ENCODE measurements around the gene STAT3. TPM values are rescaled to one million over a fixed set of nuclear protein-coding genes. Genes with fewer than 3 reads are reported as not detected.
A peak's percentile ranks its signal among the peaks of the same experiment; 100 is the strongest.

STAT3 gene
- total and polyA plus RNA-seq, 2 of the 13 experiments (the other 11 are each of a cell fraction or from before 2014, with no cell fraction given) = 61.8 to 62.4 TPM

DNA sequence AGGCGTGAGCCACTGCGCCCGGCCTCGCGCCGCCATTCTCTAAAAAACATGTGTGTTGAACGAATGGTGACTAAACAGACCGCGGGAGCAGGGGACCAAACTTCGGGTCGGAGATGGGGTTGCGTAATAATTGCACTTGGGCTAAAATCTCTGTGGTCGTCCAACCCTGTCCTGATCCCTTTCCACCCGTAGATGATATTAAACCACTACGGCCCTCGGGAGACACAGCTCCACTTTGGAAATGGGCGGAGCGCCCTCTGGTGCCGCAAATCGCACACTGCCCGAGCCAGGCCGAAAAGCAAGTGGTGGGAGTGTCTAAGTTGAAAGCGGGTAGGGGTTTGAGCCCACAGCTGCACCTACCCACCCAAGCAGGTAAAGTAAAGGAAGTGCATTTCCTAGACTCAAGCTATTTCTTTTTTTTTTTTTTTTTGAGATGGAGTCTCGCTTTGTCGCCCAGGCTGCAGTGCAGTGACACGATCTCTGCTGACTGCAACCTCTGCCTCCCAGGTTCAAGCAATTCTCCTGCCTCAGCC lies 17.8 kb upstream of the STAT3 start (continued):
- TF ChIP-seq, protein P1, sequence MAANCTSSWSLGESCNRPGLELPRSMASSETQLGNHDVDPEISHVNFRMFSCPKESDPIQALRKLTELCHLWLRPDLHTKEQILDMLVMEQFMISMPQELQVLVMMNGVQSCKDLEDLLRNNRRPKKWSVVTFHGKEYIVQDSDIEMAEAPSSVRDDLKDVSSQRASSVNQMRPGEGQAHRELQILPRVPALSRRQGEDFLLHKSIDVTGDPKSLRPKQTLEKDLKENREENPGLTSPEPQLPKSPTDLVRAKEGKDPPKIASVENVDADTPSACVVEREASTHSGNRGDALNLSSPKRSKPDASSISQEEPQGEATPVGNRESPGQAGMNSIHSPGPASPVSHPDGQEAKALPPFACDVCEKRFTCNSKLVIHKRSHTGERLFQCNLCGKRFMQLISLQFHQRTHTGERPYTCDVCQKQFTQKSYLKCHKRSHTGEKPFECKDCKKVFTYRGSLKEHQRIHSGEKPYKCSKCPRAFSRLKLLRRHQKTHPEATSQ (CRISPR knock-in tag; IDR thresholded peaks at IDR 0.05; ENCODE audit: borderline replicate concordance) = no peak
- peak; percentile 36 for TF ChIP-seq RBM39 (IDR thresholded peaks at IDR 0.05; ENCODE audit: low read depth, low read length, poor library complexity, severe bottlenecking)
- no peak for TF ChIP-seq MEIS2 (CRISPR knock-in tag; IDR thresholded peaks at IDR 0.05)
- TF ChIP-seq JUN (CRISPR knock-in tag; IDR thresholded peaks at IDR 0.05) = no peak
- TF ChIP-seq, protein P2, sequence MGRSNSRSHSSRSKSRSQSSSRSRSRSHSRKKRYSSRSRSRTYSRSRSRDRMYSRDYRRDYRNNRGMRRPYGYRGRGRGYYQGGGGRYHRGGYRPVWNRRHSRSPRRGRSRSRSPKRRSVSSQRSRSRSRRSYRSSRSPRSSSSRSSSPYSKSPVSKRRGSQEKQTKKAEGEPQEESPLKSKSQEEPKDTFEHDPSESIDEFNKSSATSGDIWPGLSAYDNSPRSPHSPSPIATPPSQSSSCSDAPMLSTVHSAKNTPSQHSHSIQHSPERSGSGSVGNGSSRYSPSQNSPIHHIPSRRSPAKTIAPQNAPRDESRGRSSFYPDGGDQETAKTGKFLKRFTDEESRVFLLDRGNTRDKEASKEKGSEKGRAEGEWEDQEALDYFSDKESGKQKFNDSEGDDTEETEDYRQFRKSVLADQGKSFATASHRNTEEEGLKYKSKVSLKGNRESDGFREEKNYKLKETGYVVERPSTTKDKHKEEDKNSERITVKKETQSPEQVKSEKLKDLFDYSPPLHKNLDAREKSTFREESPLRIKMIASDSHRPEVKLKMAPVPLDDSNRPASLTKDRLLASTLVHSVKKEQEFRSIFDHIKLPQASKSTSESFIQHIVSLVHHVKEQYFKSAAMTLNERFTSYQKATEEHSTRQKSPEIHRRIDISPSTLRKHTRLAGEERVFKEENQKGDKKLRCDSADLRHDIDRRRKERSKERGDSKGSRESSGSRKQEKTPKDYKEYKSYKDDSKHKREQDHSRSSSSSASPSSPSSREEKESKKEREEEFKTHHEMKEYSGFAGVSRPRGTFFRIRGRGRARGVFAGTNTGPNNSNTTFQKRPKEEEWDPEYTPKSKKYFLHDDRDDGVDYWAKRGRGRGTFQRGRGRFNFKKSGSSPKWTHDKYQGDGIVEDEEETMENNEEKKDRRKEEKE (IDR thresholded peaks at IDR 0.05) = no peak
- TF ChIP-seq, protein P3, sequence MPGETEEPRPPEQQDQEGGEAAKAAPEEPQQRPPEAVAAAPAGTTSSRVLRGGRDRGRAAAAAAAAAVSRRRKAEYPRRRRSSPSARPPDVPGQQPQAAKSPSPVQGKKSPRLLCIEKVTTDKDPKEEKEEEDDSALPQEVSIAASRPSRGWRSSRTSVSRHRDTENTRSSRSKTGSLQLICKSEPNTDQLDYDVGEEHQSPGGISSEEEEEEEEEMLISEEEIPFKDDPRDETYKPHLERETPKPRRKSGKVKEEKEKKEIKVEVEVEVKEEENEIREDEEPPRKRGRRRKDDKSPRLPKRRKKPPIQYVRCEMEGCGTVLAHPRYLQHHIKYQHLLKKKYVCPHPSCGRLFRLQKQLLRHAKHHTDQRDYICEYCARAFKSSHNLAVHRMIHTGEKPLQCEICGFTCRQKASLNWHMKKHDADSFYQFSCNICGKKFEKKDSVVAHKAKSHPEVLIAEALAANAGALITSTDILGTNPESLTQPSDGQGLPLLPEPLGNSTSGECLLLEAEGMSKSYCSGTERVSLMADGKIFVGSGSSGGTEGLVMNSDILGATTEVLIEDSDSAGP (CRISPR knock-in tag; IDR thresholded peaks at IDR 0.05; ENCODE audit: borderline replicate concordance) = peak; percentile 51
- no peak for TF ChIP-seq SNRNP70 (IDR thresholded peaks at IDR 0.05; ENCODE audit: low read depth, low read length)
- no peak for TF ChIP-seq ZNF746 (CRISPR knock-in tag; IDR thresholded peaks at IDR 0.05)
- 0 out of 2 replicates have a peak, but pooled peaks have one; percentile 8 for TF ChIP-seq ZNF335 (CRISPR knock-in tag; IDR thresholded peaks at IDR 0.05)
- TF ChIP-seq ZNF317 (CRISPR knock-in tag; IDR thresholded peaks at IDR 0.05) = no peak
- TF ChIP-seq, protein P4, sequence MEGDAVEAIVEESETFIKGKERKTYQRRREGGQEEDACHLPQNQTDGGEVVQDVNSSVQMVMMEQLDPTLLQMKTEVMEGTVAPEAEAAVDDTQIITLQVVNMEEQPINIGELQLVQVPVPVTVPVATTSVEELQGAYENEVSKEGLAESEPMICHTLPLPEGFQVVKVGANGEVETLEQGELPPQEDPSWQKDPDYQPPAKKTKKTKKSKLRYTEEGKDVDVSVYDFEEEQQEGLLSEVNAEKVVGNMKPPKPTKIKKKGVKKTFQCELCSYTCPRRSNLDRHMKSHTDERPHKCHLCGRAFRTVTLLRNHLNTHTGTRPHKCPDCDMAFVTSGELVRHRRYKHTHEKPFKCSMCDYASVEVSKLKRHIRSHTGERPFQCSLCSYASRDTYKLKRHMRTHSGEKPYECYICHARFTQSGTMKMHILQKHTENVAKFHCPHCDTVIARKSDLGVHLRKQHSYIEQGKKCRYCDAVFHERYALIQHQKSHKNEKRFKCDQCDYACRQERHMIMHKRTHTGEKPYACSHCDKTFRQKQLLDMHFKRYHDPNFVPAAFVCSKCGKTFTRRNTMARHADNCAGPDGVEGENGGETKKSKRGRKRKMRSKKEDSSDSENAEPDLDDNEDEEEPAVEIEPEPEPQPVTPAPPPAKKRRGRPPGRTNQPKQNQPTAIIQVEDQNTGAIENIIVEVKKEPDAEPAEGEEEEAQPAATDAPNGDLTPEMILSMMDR (CRISPR knock-in tag; IDR thresholded peaks at IDR 0.05) = peak; percentile 98
- TF ChIP-seq, protein P5, sequence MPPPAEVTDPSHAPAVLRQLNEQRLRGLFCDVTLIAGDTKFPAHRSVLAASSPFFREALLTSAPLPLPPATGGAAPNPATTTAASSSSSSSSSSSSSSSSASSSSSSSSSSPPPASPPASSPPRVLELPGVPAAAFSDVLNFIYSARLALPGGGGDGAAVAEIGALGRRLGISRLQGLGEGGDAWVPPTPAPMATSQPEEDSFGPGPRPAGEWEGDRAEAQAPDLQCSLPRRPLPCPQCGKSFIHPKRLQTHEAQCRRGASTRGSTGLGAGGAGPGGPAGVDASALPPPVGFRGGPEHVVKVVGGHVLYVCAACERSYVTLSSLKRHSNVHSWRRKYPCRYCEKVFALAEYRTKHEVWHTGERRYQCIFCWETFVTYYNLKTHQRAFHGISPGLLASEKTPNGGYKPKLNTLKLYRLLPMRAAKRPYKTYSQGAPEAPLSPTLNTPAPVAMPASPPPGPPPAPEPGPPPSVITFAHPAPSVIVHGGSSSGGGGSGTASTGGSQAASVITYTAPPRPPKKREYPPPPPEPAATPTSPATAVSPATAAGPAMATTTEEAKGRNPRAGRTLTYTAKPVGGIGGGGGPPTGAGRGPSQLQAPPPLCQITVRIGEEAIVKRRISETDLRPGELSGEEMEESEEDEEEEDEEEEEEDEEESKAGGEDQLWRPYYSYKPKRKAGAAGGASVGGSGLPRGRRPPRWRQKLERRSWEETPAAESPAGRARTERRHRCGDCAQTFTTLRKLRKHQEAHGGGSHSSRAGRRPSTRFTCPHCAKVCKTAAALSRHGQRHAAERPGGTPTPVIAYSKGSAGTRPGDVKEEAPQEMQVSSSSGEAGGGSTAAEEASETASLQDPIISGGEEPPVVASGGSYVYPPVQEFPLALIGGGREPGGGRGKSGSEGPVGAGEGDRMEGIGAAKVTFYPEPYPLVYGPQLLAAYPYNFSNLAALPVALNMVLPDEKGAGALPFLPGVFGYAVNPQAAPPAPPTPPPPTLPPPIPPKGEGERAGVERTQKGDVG (CRISPR knock-in tag; IDR thresholded peaks at IDR 0.05; ENCODE audit: borderline replicate concordance) = no peak
- TF ChIP-seq MATR3 (CRISPR knock-in tag; IDR thresholded peaks at IDR 0.05) = no peak
- no peak for TF ChIP-seq ZNF331 (CRISPR knock-in tag; IDR thresholded peaks at IDR 0.05)
- TF ChIP-seq HOXA7 (CRISPR knock-in tag; IDR thresholded peaks at IDR 0.05) = no peak
- TF ChIP-seq NFYB (CRISPR knock-in tag; IDR thresholded peaks at IDR 0.05) = no peak
- 0 out of 2 replicates have a peak, but pooled peaks have one; percentile 22 for TF ChIP-seq ZNF598 (CRISPR knock-in tag; IDR thresholded peaks at IDR 0.05; ENCODE audit: borderline replicate concordance)
- no peak for TF ChIP-seq ZNF354B (CRISPR knock-in tag; IDR thresholded peaks at IDR 0.05)
- TF ChIP-seq ZNF468 (CRISPR knock-in tag; IDR thresholded peaks at IDR 0.05) = no peak
